A549 treated with GW870086 at 1 μM for 4 hours (cell line): Measurements from ENCODE around the gene CBLB. TPM values are rescaled to one million over a fixed set of nuclear protein-coding genes. Genes with fewer than 3 reads are reported as not detected.

Experiments used
- total RNA-seq: library from RNA; stranded (reverse); fragments of 200-300 nt; extraction: Qiagen RNA extraction; gene quantifications from 5 replicates; pipeline ENCODE4 v1.2.3, GENCODE V29; 2022; ENCODE audit warnings: low read depth

The CBLB gene
- 11.4 to 16.2 TPM (median 15.8 TPM) in 5 replicates for total RNA-seq

DNA sequence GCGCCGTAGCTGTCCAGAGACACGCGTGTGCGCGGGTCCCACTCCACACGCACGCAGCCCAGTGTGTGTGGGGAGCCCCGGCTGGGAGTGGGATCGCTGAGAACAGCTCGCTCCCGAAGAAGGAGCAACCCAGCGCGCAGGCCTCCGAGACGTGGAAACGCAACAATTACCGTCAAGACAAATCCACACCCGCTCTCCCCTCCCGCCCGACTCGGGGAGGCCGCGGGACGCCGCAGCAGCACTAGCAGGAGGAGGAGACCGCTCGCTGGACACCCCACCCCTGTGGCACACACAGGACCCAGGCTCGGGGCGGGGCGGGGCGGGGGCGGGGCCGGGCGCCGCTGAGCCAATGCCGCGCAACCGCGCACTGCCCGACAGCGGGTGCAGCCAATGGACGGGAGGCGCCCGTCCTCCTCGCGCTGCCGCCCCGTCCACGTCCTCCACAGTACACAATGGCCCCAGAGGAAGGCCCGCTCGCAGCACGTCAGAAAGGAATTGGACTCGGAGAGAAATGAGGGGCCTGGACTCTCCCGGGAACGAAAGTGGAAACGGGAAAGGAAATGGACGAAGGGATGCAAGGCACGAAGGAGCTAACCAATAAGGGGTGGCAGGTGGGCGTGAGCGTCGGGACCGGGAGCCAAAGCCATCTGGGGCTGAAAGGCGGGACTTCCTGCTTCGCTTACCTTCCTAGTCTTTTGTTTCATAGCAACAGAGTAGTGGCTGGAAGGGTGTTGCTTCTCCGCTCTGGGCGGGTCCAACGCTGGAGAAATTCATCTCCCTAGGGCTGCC lies at the start of gene CBLB:
CBLB (minus strand) TSS at position 271 of the 789 bp plus-strand sequence. CDS start 1,435 bp downstream, outside the sequence.

